GM23338 (cell line): ENCODE results near the gene BSND.

Experiments
- CREB1 ChIP-seq: fragments of 250-450 bp; sonication (Bioruptor Pico); IDR thresholded peaks from 2 replicates; pipeline ENCODE4 v1.5.0; 2020; ENCODE audit warnings: low read depth, mild to moderate bottlenecking, moderate library complexity
- CTCF ChIP-seq, 2 experiments: fragments of 200-600 bp in 1 of 2; sonication (generic) in 1 of 2; conservative IDR thresholded peaks; 2 replicates each; pipeline versions ENCODE4 v1.5.1 to v1.6.1; 2016 to 2017; ENCODE audit warnings: antibody characterized with exemption in 2 of 2, low read depth in 2 of 2, mild to moderate bottlenecking in 2 of 2, moderate library complexity in 1 of 2
- EZH2 ChIP-seq: fragments of 200-600 bp; sonication (generic); IDR thresholded peaks from one replicate; pipeline ENCODE4 v1.8.0; 2017; ENCODE audit warnings: antibody characterized with exemption, mild to moderate bottlenecking, low read depth; ENCODE audit not compliant: unreplicated experiment
- EZH2phosphoT487 ChIP-seq: fragments of 200-600 bp; sonication (generic); IDR thresholded peaks from one replicate; pipeline ENCODE4 v1.8.1; 2018; ENCODE audit warnings: antibody characterized with exemption; ENCODE audit not compliant: unreplicated experiment
- JUNB ChIP-seq: IDR thresholded peaks from one replicate; pipeline ENCODE4 v1.6.1; 2016; ENCODE audit warnings: antibody characterized with exemption; ENCODE audit not compliant: unreplicated experiment
- POLR2AphosphoS5 ChIP-seq: IDR thresholded peaks from 2 replicates; pipeline ENCODE4 v1.6.1; 2016; ENCODE audit warnings: antibody characterized with exemption, low read depth
- REST ChIP-seq: IDR thresholded peaks from one replicate; pipeline ENCODE4 v1.6.1; 2018; ENCODE audit warnings: antibody characterized with exemption; ENCODE audit not compliant: unreplicated experiment

GRCh38 chr1:54985556-54985955 lies 13.2 kb upstream of the BSND start:
- TF ChIP-seq CTCF (conservative IDR thresholded peaks at IDR 0.05; ENCODE audit: low read depth in 2 of 2) (no peak), JUNB (no peak), POLR2AphosphoS5 (no peak), EZH2 (no peak), REST (no peak), CREB1 (CRISPR knock-in tag) (no peak), EZH2phosphoT487 (no peak)
